Measurements from ENCODE around the gene SPOCK1.

Gene SPOCK1

DNA sequence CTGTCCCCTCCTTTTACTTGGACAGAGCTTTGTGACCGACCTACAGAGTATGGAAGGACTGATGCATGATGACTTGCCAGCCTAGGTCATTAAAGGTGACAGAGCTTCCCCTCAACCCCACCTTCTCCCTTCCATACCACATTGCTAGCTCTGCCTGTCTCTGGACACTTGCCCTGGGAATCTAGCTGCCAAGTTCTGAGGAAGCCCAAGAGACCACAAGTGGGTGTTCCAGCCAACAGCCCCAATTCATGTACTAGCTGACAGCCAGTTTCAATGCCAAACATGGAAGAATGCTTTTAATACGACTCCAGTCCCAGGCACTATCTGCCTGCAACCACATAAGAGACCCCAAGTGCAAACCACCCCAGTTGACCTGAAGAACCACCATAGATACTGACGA, 477.1 kb downstream of the SPOCK1 start:
- Histone ChIP-seq H3K4me1 (ENCODE audit: insufficient read depth, low read length) (no peaks in the 10 kb centered on the region), H3K4me3 (ENCODE audit: low read length) (no peak overlapping the region), H3K9ac (ENCODE audit: low read depth, low read length) (no peak overlapping the region), H3K27me3 (ENCODE audit: insufficient read depth, low read length) (no peaks in the 10 kb centered on the region), H3K36me3 (ENCODE audit: insufficient read depth, low read length) (no peaks in the 10 kb centered on the region), H3K9me3 (ENCODE audit: insufficient read depth, low read depth, low read length) (no peaks in the 10 kb centered on the region), H3K27ac (ENCODE audit: low read depth, low read length) (no peak overlapping the region)
- 93% methylated on average over 3 of the region's 3 CpGs for WGBS

DNA sequence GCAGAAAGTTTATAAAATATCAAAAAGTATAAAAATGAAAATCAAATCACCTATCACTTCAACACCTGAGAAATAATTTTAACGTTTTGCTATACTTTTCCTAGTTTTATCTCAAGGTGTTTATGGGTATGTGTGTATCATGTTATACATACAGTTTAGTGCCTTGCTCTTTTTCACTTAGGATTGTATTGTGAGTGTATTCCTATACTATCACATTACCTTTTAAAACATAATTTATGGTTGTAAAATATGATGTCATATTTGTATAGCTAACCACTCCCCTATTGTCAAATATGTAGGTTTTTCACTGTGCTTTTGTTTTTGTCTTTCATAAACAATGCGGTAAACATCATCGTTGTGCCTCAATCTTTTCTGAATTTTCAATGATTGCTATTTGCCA, 479.9 kb downstream of the SPOCK1 start:
- H3K27ac ChIP-seq (ENCODE audit: low read depth, low read length): no peak overlapping the region
- H3K4me3 ChIP-seq (ENCODE audit: low read length): no peak overlapping the region
- 97% methylated on average over 2 of the region's 3 CpGs for WGBS
- H3K9ac ChIP-seq (ENCODE audit: low read depth, low read length): no peak overlapping the region
- no peaks in the 10 kb centered on the region for H3K4me1 ChIP-seq (ENCODE audit: insufficient read depth, low read length)
- no peaks in the 10 kb centered on the region for H3K27me3 ChIP-seq (ENCODE audit: insufficient read depth, low read length)
- no peaks in the 10 kb centered on the region for H3K9me3 ChIP-seq (ENCODE audit: insufficient read depth, low read depth, low read length)
- no peaks in the 10 kb centered on the region for H3K36me3 ChIP-seq (ENCODE audit: insufficient read depth, low read length)

DNA sequence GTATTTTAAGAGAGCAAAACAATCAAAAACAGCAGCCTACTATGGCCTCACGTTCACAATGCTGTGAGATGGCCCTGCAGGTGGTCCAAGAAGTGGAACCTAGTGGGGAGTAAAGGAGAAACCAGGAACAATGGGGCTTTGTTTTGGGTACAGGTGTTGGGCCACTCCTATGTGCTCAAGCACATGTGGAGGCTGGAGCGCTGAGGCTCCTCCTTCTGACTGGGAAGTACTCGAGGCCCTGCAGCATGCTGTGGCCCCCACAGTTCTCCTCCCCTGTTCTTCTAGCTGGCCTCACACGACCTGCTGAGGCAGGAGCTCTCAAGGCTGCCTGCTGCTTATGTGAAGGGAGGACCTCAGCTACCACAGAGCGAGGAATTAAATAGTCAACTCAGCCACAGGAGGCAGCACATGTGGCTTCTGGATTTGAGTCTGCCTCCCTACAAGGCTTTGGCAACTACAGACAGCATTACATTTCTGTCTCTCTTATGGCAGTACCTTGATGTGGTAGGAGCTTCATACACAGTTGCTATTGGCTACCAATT, 482.3 kb downstream of the SPOCK1 start:
- 40% methylated on average over 5 of the region's 5 CpGs for WGBS
- Histone ChIP-seq H3K9ac (ENCODE audit: low read depth, low read length) (no peak overlapping the region), H3K27me3 (ENCODE audit: insufficient read depth, low read length) (no peaks in the 10 kb centered on the region), H3K4me1 (ENCODE audit: insufficient read depth, low read length) (no peaks in the 10 kb centered on the region), H3K27ac (ENCODE audit: low read depth, low read length) (no peak overlapping the region), H3K4me3 (ENCODE audit: low read length) (no peak overlapping the region), H3K9me3 (ENCODE audit: insufficient read depth, low read depth, low read length) (no peaks in the 10 kb centered on the region), H3K36me3 (ENCODE audit: insufficient read depth, low read length) (no peaks in the 10 kb centered on the region)

DNA sequence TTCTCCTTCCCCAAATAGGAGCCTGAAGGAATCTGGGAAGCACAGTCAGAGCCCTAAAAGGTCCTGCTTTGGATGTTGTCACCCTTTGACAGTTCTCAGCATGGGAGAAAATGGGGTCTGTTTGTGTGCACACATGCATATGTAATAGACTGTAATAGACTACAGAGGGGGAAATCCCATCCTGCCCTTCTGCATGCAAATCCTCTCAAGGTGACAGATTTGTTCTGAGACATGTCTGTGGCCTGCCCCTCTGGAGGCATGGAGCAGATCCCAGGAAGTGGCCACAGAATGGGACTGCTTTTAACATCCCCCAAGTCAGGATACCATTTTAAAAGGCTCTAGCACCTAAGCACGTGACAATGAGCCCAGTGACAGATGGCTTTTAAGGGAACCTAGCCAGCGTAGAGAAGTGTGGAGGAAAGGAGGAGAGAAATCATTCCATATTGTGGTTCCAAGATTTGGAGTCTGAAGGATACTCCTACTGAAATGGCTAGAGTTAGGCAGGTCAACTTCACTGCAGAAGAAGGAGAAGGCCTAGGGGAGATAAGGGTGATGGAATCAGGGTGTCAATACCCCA, 483.5 kb downstream of the SPOCK1 start:
- Histone ChIP-seq H3K4me3 (ENCODE audit: low read length) (no peak overlapping the region), H3K36me3 (ENCODE audit: insufficient read depth, low read length) (no peaks in the 10 kb centered on the region), H3K27me3 (ENCODE audit: insufficient read depth, low read length) (no peaks in the 10 kb centered on the region), H3K9ac (ENCODE audit: low read depth, low read length) (no peak overlapping the region), H3K27ac (ENCODE audit: low read depth, low read length) (no peak overlapping the region), H3K4me1 (ENCODE audit: insufficient read depth, low read length) (no peaks in the 10 kb centered on the region), H3K9me3 (ENCODE audit: insufficient read depth, low read depth, low read length) (no peaks in the 10 kb centered on the region)
- 77% methylated on average over 2 of the region's 2 CpGs for WGBS

DNA sequence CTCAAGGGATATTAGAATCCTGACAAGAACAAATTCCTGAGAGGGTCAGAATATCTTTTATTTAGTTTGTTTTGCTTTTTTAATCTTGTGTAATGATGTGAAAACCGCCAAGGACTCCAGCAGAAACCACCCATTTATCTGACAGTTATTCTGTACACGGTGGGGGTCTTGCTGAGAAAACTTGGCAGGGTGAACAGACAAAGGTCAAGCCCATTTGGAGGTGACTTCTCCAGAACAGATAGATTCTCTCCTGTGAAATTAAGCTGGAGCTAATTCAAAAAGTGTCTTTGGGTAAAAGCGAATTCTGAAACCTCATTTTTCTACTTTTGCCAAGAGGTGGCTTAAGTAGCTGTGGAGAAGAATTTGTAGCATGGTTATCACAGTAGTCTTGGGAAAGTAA, 484.4 kb downstream of the SPOCK1 start:
- no peak overlapping the region for H3K9ac ChIP-seq (ENCODE audit: low read depth, low read length)
- H3K9me3 ChIP-seq (ENCODE audit: insufficient read depth, low read depth, low read length): no peaks in the 10 kb centered on the region
- H3K27ac ChIP-seq (ENCODE audit: low read depth, low read length): no peak overlapping the region
- no peak overlapping the region for H3K4me3 ChIP-seq (ENCODE audit: low read length)
- 83% methylated on average over 3 of the region's 3 CpGs for WGBS
- H3K4me1 ChIP-seq (ENCODE audit: insufficient read depth, low read length): no peaks in the 10 kb centered on the region
- H3K27me3 ChIP-seq (ENCODE audit: insufficient read depth, low read length): no peaks in the 10 kb centered on the region
- H3K36me3 ChIP-seq (ENCODE audit: insufficient read depth, low read length): no peaks in the 10 kb centered on the region

DNA sequence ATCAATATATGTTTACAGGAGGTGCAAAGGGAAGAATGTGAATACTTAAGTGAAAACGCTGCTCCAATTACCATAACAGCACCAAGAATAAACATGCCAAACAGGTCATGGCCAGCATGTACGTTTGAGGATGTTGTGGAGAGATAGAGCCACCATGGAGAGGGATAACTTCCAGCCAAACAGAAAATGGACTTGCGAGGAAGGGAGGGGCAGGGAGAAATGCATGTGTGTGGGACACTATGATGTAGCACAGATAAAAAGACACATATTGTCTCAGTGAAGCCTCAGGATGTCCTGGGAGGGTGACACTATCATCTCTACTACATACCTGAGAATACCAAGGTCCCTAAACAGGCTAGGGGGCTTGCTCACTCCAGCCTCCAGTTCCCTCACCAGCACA, 488.9 kb downstream of the SPOCK1 start:
- no peaks in the 10 kb centered on the region for H3K27me3 ChIP-seq (ENCODE audit: insufficient read depth, low read length)
- no peak overlapping the region for H3K27ac ChIP-seq (ENCODE audit: low read depth, low read length)
- H3K4me1 ChIP-seq (ENCODE audit: insufficient read depth, low read length): no peaks in the 10 kb centered on the region
- 76% methylated on average over 2 of the region's 3 CpGs for WGBS
- no peaks in the 10 kb centered on the region for H3K36me3 ChIP-seq (ENCODE audit: insufficient read depth, low read length)
- H3K4me3 ChIP-seq (ENCODE audit: low read length): no peak overlapping the region
- H3K9me3 ChIP-seq (ENCODE audit: insufficient read depth, low read depth, low read length): no peaks in the 10 kb centered on the region
- no peak overlapping the region for H3K9ac ChIP-seq (ENCODE audit: low read depth, low read length)

DNA sequence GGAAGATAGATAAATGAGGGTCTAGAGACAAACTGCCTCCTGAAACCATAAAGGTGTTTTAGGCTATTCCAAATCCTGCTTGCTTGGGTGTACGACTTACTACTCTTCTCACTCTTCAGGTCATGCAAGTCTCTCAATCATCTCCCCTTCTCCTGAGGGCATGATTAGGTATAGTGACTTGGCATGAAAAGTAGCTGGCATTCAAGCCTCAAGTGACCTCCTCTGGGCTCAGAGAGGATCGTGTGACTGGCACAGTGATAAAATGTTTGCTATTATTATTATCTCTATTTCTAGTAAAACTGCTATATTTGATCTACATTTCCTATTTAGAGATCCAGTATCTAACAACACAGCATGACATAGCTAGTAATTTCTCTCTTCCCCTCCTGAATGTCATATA, 494.8 kb downstream of the SPOCK1 start:
- H3K4me1 ChIP-seq (ENCODE audit: insufficient read depth, low read length): no peaks in the 10 kb centered on the region

DNA sequence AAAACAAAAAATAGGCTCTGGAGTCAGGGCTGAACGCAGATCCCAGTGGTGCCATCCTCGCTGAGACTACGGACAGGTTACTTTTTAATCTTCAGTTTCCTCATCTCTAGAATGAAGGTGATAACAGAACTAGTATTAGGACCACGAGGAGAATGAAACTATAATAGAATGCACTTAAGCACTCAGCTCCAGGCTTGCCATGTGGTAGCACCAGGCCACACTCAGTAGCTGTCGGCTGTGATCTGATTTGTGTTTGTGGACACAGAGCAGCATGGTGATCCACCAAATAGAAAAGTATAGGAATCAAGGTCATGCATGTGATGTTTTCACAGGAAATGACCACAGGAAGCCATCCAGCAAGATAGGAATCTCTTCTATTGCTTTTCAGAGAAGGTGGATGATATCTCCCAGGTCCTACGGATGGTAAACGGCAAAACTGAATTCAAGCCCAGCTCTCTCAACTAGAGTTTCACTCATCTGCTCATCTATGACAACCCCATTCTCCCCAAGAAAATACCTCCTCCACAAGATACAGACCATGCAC, 498.0 kb downstream of the SPOCK1 start:
- Histone ChIP-seq H3K27ac (ENCODE audit: low read depth, low read length) (no peak overlapping the region), H3K9ac (ENCODE audit: low read depth, low read length) (no peak overlapping the region), H3K4me3 (ENCODE audit: low read length) (no peak overlapping the region), H3K4me1 (ENCODE audit: insufficient read depth, low read length) (no peaks in the 10 kb centered on the region), H3K36me3 (ENCODE audit: insufficient read depth, low read length) (no peaks in the 10 kb centered on the region), H3K27me3 (ENCODE audit: insufficient read depth, low read length) (no peaks in the 10 kb centered on the region), H3K9me3 (ENCODE audit: insufficient read depth, low read depth, low read length) (no peaks in the 10 kb centered on the region)
- WGBS: 97% methylated on average over 7 of the region's 7 CpGs

More for the DNA sequence above, 494.8 kb downstream of the SPOCK1 start:
- Histone ChIP-seq H3K27ac (ENCODE audit: low read depth, low read length) (no peak overlapping the region), H3K4me3 (ENCODE audit: low read length) (no peak overlapping the region), H3K9ac (ENCODE audit: low read depth, low read length) (no peak overlapping the region), H3K9me3 (ENCODE audit: insufficient read depth, low read depth, low read length) (no peaks in the 10 kb centered on the region), H3K36me3 (ENCODE audit: insufficient read depth, low read length) (no peaks in the 10 kb centered on the region), H3K27me3 (ENCODE audit: insufficient read depth, low read length) (no peaks in the 10 kb centered on the region)
- WGBS: 93% methylated on average over 2 of the region's 2 CpGs

DNA sequence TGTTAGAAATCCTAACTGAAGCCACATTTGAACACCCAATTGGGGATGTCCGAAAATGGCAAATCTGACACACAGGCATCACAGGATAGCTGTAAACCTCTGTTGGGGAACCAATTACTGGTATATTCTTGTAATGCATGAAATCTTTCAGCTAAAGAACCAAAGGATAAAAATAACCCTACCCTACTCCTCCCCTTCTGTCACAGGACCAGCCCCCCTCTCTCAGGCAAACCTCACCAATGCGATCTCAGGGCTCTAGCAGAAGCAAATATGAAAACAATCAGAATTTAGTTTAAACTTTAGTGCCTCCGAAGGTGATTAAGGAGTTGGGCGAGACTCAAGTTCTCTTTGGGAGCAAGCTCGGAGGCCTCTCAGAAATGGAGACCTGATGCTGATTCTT, 499.3 kb downstream of the SPOCK1 start:
- WGBS: 91% methylated on average over 5 of the region's 5 CpGs
- H3K36me3 ChIP-seq (ENCODE audit: insufficient read depth, low read length): no peaks in the 10 kb centered on the region
- no peaks in the 10 kb centered on the region for H3K9me3 ChIP-seq (ENCODE audit: insufficient read depth, low read depth, low read length)
- no peak overlapping the region for H3K27ac ChIP-seq (ENCODE audit: low read depth, low read length)
- no peaks in the 10 kb centered on the region for H3K27me3 ChIP-seq (ENCODE audit: insufficient read depth, low read length)
- H3K4me3 ChIP-seq (ENCODE audit: low read length): no peak overlapping the region
- no peak overlapping the region for H3K9ac ChIP-seq (ENCODE audit: low read depth, low read length)
- no peaks in the 10 kb centered on the region for H3K4me1 ChIP-seq (ENCODE audit: insufficient read depth, low read length)

DNA sequence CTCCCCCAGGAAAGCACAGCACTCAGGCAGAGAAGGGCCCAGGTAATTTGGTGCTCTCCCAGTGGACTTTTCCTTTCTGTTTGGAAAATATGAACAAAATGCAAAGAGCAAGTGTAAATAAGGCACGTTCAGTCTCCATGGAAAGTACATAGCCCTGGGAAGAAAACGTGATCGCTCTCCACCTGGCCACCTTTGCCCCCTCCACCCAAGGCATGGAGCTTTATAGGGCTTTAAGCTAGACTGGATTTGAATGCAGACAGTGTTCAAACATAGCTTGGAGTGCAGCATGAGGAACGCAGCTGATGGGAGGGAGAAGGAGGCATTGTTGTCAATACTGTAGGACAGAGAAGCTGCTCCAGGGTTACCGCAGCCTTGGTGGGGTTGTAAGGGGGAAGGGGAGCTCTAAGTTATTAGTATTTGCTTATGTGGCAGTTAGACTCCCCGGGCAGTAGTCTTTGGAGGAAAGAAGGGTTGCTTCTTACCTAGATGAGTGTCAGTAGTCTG, 500.2 kb downstream of the SPOCK1 start:
- H3K27me3 ChIP-seq (ENCODE audit: insufficient read depth, low read length): no peaks in the 10 kb centered on the region
- no peaks in the 10 kb centered on the region for H3K36me3 ChIP-seq (ENCODE audit: insufficient read depth, low read length)
- no peaks in the 10 kb centered on the region for H3K4me1 ChIP-seq (ENCODE audit: insufficient read depth, low read length)
- 91% methylated on average over 6 of the region's 6 CpGs for WGBS
- no peak overlapping the region for H3K9ac ChIP-seq (ENCODE audit: low read depth, low read length)
- H3K27ac ChIP-seq (ENCODE audit: low read depth, low read length): no peak overlapping the region
- H3K9me3 ChIP-seq (ENCODE audit: insufficient read depth, low read depth, low read length): no peaks in the 10 kb centered on the region
- no peak overlapping the region for H3K4me3 ChIP-seq (ENCODE audit: low read length)

DNA sequence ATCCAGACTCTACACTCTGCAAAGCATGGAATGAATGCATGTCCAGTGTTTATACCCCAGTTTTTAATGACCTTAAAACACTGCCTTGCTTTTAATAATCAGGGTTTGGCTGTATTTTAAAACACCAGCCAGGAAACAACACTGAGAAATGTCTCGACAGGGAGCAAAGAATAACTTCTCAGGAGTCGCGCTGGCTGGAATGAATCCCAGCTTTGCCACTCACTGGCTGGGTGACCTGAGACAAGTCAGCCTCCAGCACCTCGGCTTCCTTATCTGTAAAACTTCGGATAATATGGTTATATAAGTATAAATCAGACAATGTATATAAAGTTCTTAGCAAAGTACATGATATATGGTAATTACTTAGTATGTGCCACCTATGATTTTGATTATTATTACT, 505.0 kb downstream of the SPOCK1 start:
- H3K36me3 ChIP-seq (ENCODE audit: insufficient read depth, low read length): no peaks in the 10 kb centered on the region
- WGBS: 93% methylated on average over 4 of the region's 5 CpGs
- H3K27ac ChIP-seq (ENCODE audit: low read depth, low read length): no peak overlapping the region

More for the DNA sequence above, 505.0 kb downstream of the SPOCK1 start:
- Histone ChIP-seq H3K27me3 (ENCODE audit: insufficient read depth, low read length) (no peaks in the 10 kb centered on the region), H3K9ac (ENCODE audit: low read depth, low read length) (no peak overlapping the region), H3K4me3 (ENCODE audit: low read length) (no peak overlapping the region), H3K4me1 (ENCODE audit: insufficient read depth, low read length) (no peaks in the 10 kb centered on the region), H3K9me3 (ENCODE audit: insufficient read depth, low read depth, low read length) (no peaks in the 10 kb centered on the region)
